PFSK-1 (cell line): Measurements from ENCODE around the gene BICDL1.

Source experiments
- FOXP2 ChIP-seq: optimal IDR thresholded peaks from 2 replicates; pipeline ENCODE3; 2011; ENCODE audit warnings: borderline replicate concordance, control low read depth, inconsistent platforms; ENCODE audit not compliant: insufficient read depth; ENCODE audit errors: extremely low read length, extremely low read depth
- POLR2AphosphoS5 ChIP-seq: IDR thresholded peaks from 2 replicates; pipeline ENCODE4 v1.6.1; 2012; ENCODE audit warnings: low read depth, mild to moderate bottlenecking, control low read depth, low read length, moderate library complexity
- SIN3A ChIP-seq: IDR thresholded peaks from 2 replicates; pipeline ENCODE4 v1.6.1; 2012; ENCODE audit warnings: mild to moderate bottlenecking, low read length, moderate library complexity, borderline replicate concordance; ENCODE audit not compliant: insufficient read depth
- TAF1 ChIP-seq: IDR thresholded peaks from 2 replicates; pipeline ENCODE4 v1.6.1; 2012; ENCODE audit warnings: low read length, control low read depth, borderline replicate concordance; ENCODE audit not compliant: insufficient read depth
- TF ChIP-seq, protein P1 (sequence below), 2 experiments: IDR thresholded peaks; 2 replicates each; pipeline versions ENCODE4 v1.6.1 to v1.8.0; 2011 to 2012; ENCODE audit warnings: low read depth in 2 of 2, low read length in 2 of 2, control low read depth in 1 of 2, inconsistent platforms in 1 of 2, mild to moderate bottlenecking in 1 of 2, moderate library complexity in 1 of 2; ENCODE audit not compliant: insufficient read depth in 1 of 2

The BICDL1 gene

DNA sequence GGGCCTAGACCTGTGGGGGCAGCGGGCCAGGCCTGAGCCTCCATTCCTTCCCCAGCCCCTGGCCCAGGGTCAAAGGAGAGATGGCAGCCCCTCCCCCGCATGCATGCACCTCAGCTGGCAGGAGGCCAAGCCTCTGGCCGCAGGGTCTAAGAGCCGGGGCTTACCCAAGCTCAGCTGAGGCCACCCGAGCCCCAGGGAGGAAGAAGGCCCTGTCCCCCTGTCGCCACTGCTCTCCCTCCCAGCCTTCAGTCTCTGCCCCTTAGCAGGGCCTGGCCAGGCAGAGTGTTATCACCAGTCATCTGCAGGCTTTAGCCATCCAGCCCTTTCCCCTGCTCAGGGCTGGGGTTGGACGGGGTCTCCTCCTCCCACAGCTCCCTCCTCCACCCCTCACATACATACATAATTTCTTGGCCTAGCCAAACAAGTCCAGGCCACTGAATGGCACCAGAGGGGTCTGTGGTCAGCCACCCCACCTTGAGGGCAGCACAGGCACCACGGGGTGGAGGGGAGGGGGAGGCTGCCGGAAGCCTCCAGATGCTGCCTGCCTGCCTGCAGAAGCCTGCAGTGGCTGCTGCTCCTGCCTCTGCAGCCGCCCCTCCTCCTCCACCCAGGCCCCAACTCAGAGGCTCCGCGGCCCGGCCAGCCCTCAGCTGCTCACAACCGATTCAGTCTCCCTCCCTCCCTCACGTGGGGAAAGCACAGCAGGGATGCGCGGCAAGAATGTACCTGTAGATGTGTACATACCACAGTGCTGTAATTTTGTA, 104.7 kb downstream of the BICDL1 start:
- no peak for TF ChIP-seq POLR2AphosphoS5
- TF ChIP-seq TAF1: no peak
- TF ChIP-seq FOXP2: no peak
- TF ChIP-seq, protein P1, sequence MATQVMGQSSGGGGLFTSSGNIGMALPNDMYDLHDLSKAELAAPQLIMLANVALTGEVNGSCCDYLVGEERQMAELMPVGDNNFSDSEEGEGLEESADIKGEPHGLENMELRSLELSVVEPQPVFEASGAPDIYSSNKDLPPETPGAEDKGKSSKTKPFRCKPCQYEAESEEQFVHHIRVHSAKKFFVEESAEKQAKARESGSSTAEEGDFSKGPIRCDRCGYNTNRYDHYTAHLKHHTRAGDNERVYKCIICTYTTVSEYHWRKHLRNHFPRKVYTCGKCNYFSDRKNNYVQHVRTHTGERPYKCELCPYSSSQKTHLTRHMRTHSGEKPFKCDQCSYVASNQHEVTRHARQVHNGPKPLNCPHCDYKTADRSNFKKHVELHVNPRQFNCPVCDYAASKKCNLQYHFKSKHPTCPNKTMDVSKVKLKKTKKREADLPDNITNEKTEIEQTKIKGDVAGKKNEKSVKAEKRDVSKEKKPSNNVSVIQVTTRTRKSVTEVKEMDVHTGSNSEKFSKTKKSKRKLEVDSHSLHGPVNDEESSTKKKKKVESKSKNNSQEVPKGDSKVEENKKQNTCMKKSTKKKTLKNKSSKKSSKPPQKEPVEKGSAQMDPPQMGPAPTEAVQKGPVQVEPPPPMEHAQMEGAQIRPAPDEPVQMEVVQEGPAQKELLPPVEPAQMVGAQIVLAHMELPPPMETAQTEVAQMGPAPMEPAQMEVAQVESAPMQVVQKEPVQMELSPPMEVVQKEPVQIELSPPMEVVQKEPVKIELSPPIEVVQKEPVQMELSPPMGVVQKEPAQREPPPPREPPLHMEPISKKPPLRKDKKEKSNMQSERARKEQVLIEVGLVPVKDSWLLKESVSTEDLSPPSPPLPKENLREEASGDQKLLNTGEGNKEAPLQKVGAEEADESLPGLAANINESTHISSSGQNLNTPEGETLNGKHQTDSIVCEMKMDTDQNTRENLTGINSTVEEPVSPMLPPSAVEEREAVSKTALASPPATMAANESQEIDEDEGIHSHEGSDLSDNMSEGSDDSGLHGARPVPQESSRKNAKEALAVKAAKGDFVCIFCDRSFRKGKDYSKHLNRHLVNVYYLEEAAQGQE (IDR thresholded peaks at IDR 0.05; ENCODE audit: insufficient read depth in 1 of 2, low read depth in 2 of 2, low read length in 2 of 2): no peak
- no peak for TF ChIP-seq SIN3A

DNA sequence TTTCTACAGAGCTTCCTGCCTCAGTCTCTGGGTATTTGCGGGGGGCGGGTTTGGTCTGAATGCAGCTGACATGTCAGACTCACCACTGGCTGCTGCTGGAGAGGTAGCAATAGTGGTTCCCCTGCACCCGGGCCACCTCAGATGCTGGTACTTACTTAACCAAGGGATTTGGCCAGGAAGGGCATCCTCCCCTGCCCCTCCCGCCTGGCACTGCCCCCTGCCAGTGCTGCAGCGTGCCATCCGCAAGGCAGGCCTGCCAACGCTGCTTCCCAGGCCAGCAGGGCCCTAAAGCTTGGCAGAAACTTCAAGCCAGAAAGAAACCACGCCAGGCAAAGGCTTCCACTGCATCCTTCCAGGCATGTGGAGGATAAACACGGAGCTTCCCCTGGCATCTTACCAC, 105.4 kb downstream of the BICDL1 start:
- TF ChIP-seq TAF1 (no peak), SIN3A (no peak), POLR2AphosphoS5 (no peak), FOXP2 (no peak)
- TF ChIP-seq, protein P1 (IDR thresholded peaks at IDR 0.05; ENCODE audit: insufficient read depth in 1 of 2, low read depth in 2 of 2, low read length in 2 of 2): no peak

DNA sequence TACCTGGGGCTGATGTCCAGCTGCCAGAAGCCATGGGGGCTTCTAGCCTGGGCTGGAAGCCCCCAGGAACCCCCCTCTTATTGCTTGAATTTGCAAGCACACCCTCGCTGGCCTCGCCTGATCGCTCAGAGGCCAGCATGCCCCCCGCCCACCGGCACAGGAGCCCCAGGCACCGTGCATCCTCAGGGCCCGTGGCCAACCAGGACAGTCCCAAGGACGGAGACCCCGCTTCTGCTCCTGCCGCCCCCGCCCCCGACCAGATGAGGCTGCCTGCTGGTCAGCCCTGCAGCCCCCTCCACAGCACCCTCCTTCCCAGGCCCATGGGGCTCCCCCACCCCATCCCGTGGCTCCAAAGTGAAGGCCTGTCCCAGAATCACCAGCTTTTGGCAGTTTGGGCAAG, 106.3 kb downstream of the BICDL1 start:
- no peak for TF ChIP-seq POLR2AphosphoS5
- no peak for TF ChIP-seq SIN3A

DNA sequence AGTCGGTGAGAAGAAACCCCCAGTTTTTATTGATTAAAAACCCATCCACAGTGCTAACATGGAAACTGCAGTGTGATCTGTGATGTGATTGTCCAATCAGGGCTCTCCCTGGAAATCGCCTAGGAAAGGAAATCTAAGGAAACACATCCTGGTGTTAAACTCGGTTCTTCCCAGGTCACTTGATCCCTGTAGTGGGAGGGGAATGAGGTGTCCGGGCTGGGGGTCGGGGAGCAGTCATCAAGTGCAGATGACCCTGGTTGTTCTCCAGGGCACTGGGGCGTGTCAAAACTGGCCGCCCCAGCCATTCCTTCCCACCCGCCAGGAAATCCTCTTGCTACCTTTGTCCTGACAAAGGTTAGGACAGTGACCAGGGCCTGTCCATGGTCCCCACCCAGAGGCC, 106.7 kb downstream of the BICDL1 start:
- TF ChIP-seq SIN3A (no peak), POLR2AphosphoS5 (no peak), FOXP2 (no peak), TAF1 (no peak)
- TF ChIP-seq, protein P1 (IDR thresholded peaks at IDR 0.05; ENCODE audit: insufficient read depth in 1 of 2, low read depth in 2 of 2, low read length in 2 of 2): no peak

DNA sequence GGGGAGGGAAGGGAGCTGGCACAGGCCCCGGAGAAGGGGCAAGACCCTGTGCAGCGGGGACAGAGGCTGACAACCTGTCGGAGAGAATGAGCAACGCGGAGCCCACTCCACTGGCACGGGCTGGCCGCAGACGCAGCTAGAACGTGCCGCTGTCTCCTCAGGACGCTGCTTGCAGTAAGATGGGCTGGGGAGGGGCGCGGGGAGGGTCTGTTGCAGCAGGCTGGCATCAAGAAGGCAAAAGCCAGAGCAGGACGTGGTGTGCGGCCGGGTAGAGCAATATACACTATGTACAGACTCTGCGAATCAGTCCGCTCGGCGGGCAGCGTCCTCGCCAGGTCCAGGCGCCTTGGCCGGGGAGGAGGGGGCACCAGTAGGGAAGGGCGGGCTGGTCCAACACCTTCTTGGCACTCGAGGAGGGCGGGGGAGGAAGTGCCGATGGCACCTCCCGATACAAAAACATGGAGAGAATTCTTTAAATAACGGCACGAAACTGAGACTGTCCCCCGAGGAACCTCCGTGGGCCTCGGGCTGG, 107.7 kb downstream of the BICDL1 start:
- TF ChIP-seq, protein P1 (IDR thresholded peaks at IDR 0.05; ENCODE audit: insufficient read depth in 1 of 2, low read depth in 2 of 2, low read length in 2 of 2): no peak
- TF ChIP-seq POLR2AphosphoS5 (no peak), SIN3A (no peak), TAF1 (no peak), FOXP2 (no peak)
